Activated CD4-positive, alpha-beta T cell treated with anti-CD3 and anti-CD28 coated beads, Interleukin-2, amount 50 U/mL, for 48 hours (primary cell): ENCODE results near the gene COX6A2.

Source experiments
- DNase-seq, 2 experiments: peaks; one replicate each; pipeline ENCODE4 v3.0.0-alpha.2; 2020

COX6A2 gene

GRCh38 chr16:31428279-31428597, at the start of gene COX6A2:
TSS of gene COX6A2 (minus strand) at chr16:31428360. CDS start at chr16:31428325, 35 bp downstream.
- DNase-seq: no peak

- peak; percentile 41 to 50 for DNase-seq
These were observed 49.4 kb upstream of the COX6A2 start for GRCh38 chr16:31477220-31478216.

GRCh38 chr16:31476303-31477219, 48.4 kb upstream of the COX6A2 start:
- peak; percentile 92 to 94 for DNase-seq

GRCh38 chr16:31475946-31476302, 47.8 kb upstream of the COX6A2 start:
- DNase-seq: no peak

GRCh38 chr16:31474773-31475738, 46.9 kb upstream of the COX6A2 start:
- DNase-seq: no peak

GRCh38 chr16:31474173-31474714, 46.1 kb upstream of the COX6A2 start:
- DNase-seq: no peak

- no peak for DNase-seq
These were observed 45.3 kb upstream of the COX6A2 start for GRCh38 chr16:31473264-31473984.

- peak; percentile 50 to 52 for DNase-seq
These were observed 44.6 kb upstream of the COX6A2 start for GRCh38 chr16:31472709-31473203.

- DNase-seq: no peak
These were observed 43.9 kb upstream of the COX6A2 start, which contains the start of gene TGFB1I1 for GRCh38 chr16:31471875-31472708. TSS of gene TGFB1I1 (plus strand) at chr16:31472152. CDS start at chr16:31472189, 37 bp downstream.

- DNase-seq: no peak
These were observed 43.2 kb upstream of the COX6A2 start for GRCh38 chr16:31471241-31471874.

GRCh38 chr16:31470615-31471014, 42.5 kb upstream of the COX6A2 start:
- no peak for DNase-seq

GRCh38 chr16:31467858-31468257, 39.7 kb upstream of the COX6A2 start:
- DNase-seq: no peak

GRCh38 chr16:31467151-31467773, 39.1 kb upstream of the COX6A2 start:
- DNase-seq: no peak

GRCh38 chr16:31466381-31466841, 38.3 kb upstream of the COX6A2 start:
- DNase-seq: no peak

- no peak for DNase-seq
These were observed 37.7 kb upstream of the COX6A2 start for GRCh38 chr16:31465788-31466370.

- DNase-seq: no peak
These were observed 36.7 kb upstream of the COX6A2 start for GRCh38 chr16:31464781-31465260.

GRCh38 chr16:31464348-31464769, 36.2 kb upstream of the COX6A2 start:
- DNase-seq: no peak
